Measurements from ENCODE around the gene RAVER2. TPM values are rescaled to one million over a fixed set of nuclear protein-coding genes. Genes with fewer than 3 reads are reported as not detected.
A peak's percentile ranks its signal among the peaks of the same experiment; 100 is the strongest.

RAVER2 gene
- total and polyA plus RNA-seq, 4 donors = 2.9 to 30.2 (median 6.8) TPM

- Histone ChIP-seq H3K4me3 (no peak overlapping the region), H3K27ac (ENCODE audit: low read depth in 1 of 2, low read length in 1 of 2) (no peak overlapping the region), H3K36me3 (ENCODE audit: control insufficient read depth in 4 of 4, insufficient read depth in 4 of 4, low read length in 4 of 4) (peaks cover 24 to 45% (median 40%) of the 10 kb centered on the region in 4 donors), H3K27me3 (ENCODE audit: control insufficient read depth in 3 of 3, insufficient read depth in 3 of 3, low read length in 2 of 3) (no peaks in the 10 kb centered on the region), H3K9me3 (ENCODE audit: control insufficient read depth in 4 of 4, insufficient read depth in 3 of 4, low read length in 3 of 4) (no peaks in the 10 kb centered on the region), H3K4me1 (ENCODE audit: control insufficient read depth in 5 of 5, insufficient read depth in 5 of 5, low read length in 5 of 5) (peaks cover 0 to 3% (median 0%) of the 10 kb centered on the region in 5 donors), H3K9ac (ENCODE audit: insufficient read depth in 1 of 2, low read length in 2 of 2) (no peak overlapping the region)
- no peak for TF ChIP-seq CTCF (IDR thresholded peaks at IDR 0.05; ENCODE audit: control extremely low read depth, extremely low read depth)
- peak; percentile 19 to 29 (median 29) for DNase-seq
- WGBS, 2 donors = 55% methylated on average over 4 of the region's 4 CpGs
- peak; percentile 54 for ATAC-seq (ENCODE audit: insufficient read depth, low FRiP score)
These were observed 116.7 kb downstream of the RAVER2 start for GRCh38 chr1:64861611-64862010.

GRCh38 chr1:64864018-64864940 is 119.4 kb downstream of the RAVER2 start:
- Histone ChIP-seq H3K9me3 (ENCODE audit: control insufficient read depth in 4 of 4, insufficient read depth in 3 of 4, low read length in 3 of 4) (no peaks in the 10 kb centered on the region), H3K9ac (ENCODE audit: insufficient read depth in 1 of 2, low read length in 2 of 2) (no peak overlapping the region), H3K27me3 (ENCODE audit: control insufficient read depth in 3 of 3, insufficient read depth in 3 of 3, low read length in 2 of 3) (no peaks in the 10 kb centered on the region), H3K36me3 (ENCODE audit: control insufficient read depth in 4 of 4, insufficient read depth in 4 of 4, low read length in 4 of 4) (peaks cover 6 to 35% (median 33%) of the 10 kb centered on the region in 4 donors), H3K27ac (ENCODE audit: low read depth in 1 of 2, low read length in 1 of 2) (peak overlapping the region; percentile 28 to 56), H3K4me3 (no peak overlapping the region), H3K4me1 (ENCODE audit: control insufficient read depth in 5 of 5, insufficient read depth in 5 of 5, low read length in 5 of 5) (peaks cover 0 to 3% (median 0%) of the 10 kb centered on the region in 5 donors)
- ATAC-seq (ENCODE audit: insufficient read depth, low FRiP score) (peak; percentile 77), DNase-seq (peak in 2 of 3 donors; percentile 41 to 63)
- WGBS, 2 donors = 34 to 47% methylated on average over 14 of the region's 14 CpGs
- no peak for TF ChIP-seq CTCF (IDR thresholded peaks at IDR 0.05; ENCODE audit: control extremely low read depth, extremely low read depth)

- ATAC-seq (ENCODE audit: insufficient read depth, low FRiP score) (no peak), DNase-seq (no peak)
- no peaks in the 10 kb centered on the region for H3K27me3 ChIP-seq (ENCODE audit: control insufficient read depth in 3 of 3, insufficient read depth in 3 of 3, low read length in 2 of 3)
- no peak for TF ChIP-seq CTCF (IDR thresholded peaks at IDR 0.05; ENCODE audit: control extremely low read depth, extremely low read depth)
- H3K9me3 ChIP-seq (ENCODE audit: control insufficient read depth in 4 of 4, insufficient read depth in 3 of 4, low read length in 3 of 4) = no peaks in the 10 kb centered on the region
- H3K4me3 ChIP-seq = no peak overlapping the region
- H3K36me3 ChIP-seq (ENCODE audit: control insufficient read depth in 4 of 4, insufficient read depth in 4 of 4, low read length in 4 of 4) = peaks cover 0 to 37% (median 33%) of the 10 kb centered on the region in 4 donors
- H3K9ac ChIP-seq (ENCODE audit: insufficient read depth in 1 of 2, low read length in 2 of 2) = no peak overlapping the region
- WGBS, 2 donors = 88% methylated on average over 6 of the region's 6 CpGs
- H3K4me1 ChIP-seq (ENCODE audit: control insufficient read depth in 5 of 5, insufficient read depth in 5 of 5, low read length in 5 of 5) = peaks cover 0 to 3% (median 0%) of the 10 kb centered on the region in 5 donors
- peak overlapping the region in 1 of 2 donors; percentile 46 for H3K27ac ChIP-seq (ENCODE audit: low read depth in 1 of 2, low read length in 1 of 2)
These were observed 120.4 kb downstream of the RAVER2 start for GRCh38 chr1:64865105-64865757.

Measured in lung (tissue), 12 donors.